Naive thymus-derived CD8-positive, alpha-beta T cell (primary cell): Measurements from ENCODE around the gene ATOH1. TPM values are rescaled to one million over a fixed set of nuclear protein-coding genes. Genes with fewer than 3 reads are reported as not detected.
A peak's percentile ranks its signal among the peaks of the same experiment; 100 is the strongest.

Experiments used
- ATAC-seq, 2 donors: fragments of 150-1000 bp; cut with Tn5 transposase in 1 of 2; sonication (Bioruptor Pico), chemical (Tn5 transposase) in 1 of 2; 1 replicate in 1 of 2; 2 replicates in 1 of 2; pipeline ENCODE4 v1.10.0; 2021; ENCODE audit warnings: mild to moderate bottlenecking in 2 of 2, moderate library complexity in 2 of 2
- POLR2A ChIA-PET: fragments of 350-600 bp; sonication (Branson Sonifier 250); formaldehyde crosslinking; loops from one replicate; lab custom pipeline; 2021; ENCODE audit warnings: antibody characterized with exemption; lab: Charles Lee
- DNase-seq, 10 donors: peaks; one replicate each; pipeline versions ENCODE4 v3.0.0 to v3.0.0-alpha.2; 2020 to 2022
- H3K27ac Mint-ChIP-seq, 10 donors: one replicate each; pipeline ENCODE4 v1.8.0; 2020 to 2022; ENCODE audit warnings: mild to moderate bottlenecking in 10 of 10, mixed read lengths in 10 of 10, moderate library complexity in 4 of 10, inconsistent platforms in 1 of 10
- H3K27me3 Mint-ChIP-seq, 5 donors: one replicate each; pipeline ENCODE4 v1.8.0; 2021 to 2022; ENCODE audit warnings: mixed read lengths in 5 of 5
- H3K36me3 Mint-ChIP-seq, 3 donors: one replicate each; pipeline ENCODE4 v1.8.0; 2020 to 2022; ENCODE audit warnings: mixed read lengths in 3 of 3, mild to moderate bottlenecking in 2 of 3, inconsistent platforms in 1 of 3
- H3K4me1 Mint-ChIP-seq, 4 donors: one replicate each; pipeline ENCODE4 v1.8.0; 2021 to 2022; ENCODE audit warnings: mixed read lengths in 4 of 4
- H3K4me3 Mint-ChIP-seq, 10 donors: one replicate each; pipeline ENCODE4 v1.8.0; 2020 to 2022; ENCODE audit warnings: mild to moderate bottlenecking in 10 of 10, mixed read lengths in 10 of 10, moderate library complexity in 6 of 10, inconsistent platforms in 1 of 10
- H3K9me3 Mint-ChIP-seq, 9 donors: one replicate each; pipeline ENCODE4 v1.8.0; 2020 to 2022; ENCODE audit warnings: mixed read lengths in 9 of 9, mild to moderate bottlenecking in 3 of 9, inconsistent platforms in 1 of 9, moderate library complexity in 1 of 9
- polyA plus RNA-seq, 3 donors: library from polyadenylated mRNA; unstranded; fragments of 300-500 nt; fragmentation: Illumina TruSeq; gene quantifications; one replicate each; pipeline ENCODE4 v1.2.3, GENCODE V29; 2021
- total RNA-seq, 8 experiments: library from RNA in 2 of 8; stranded (reverse) in 2 of 8; gene quantifications; one replicate each; pipeline ENCODE4 v1.2.3 and lab custom pipeline; 2021 to 2026

The ATOH1 gene
- total and polyA plus RNA-seq, 5 experiments from 2014 or later, result not detected

DNA sequence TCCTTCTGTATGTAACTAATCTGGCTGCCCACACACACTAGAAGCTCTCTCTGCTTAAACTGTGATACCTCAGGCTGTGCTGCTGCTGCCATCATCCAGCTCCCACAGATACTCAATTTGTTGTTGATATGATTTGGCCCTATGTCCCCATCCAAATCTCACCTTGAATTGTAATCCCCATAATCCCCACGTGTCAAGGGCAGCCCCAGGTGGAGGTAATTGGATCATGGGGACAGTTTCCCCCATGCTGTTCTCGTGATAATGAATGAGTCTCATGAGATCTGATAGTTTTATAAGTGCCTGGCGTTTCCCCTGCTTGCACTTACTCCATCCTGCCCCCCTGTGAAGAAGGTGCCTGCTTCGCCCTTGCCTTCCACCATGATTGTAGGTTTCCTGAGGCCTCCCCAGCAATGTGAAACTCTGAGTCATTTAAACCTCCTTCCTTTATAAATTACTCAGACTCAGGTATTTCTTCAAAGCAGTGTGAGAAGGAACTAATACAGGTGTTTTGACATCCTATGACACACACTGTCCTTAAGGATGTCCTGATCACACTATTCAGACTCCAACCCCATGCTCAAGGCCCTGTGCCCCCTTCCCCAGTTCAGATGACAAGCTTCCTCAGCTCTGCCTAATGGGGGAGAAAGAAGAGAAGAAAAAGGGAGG, 2.9 kb upstream of the ATOH1 start:
- no peak overlapping the region for H3K27ac Mint-ChIP-seq
- peaks cover 0 to 15% (median 0%) of the 10 kb centered on the region in 9 donors for H3K9me3 Mint-ChIP-seq
- POLR2A ChIA-PET, result no interaction called here
- H3K4me1 Mint-ChIP-seq, result peaks cover 9 to 24% (median 15%) of the 10 kb centered on the region in 4 donors
- no peak for ATAC-seq
- H3K36me3 Mint-ChIP-seq, result peaks cover 0 to 5% (median 0%) of the 10 kb centered on the region in 3 donors
- H3K27me3 Mint-ChIP-seq, result peaks cover 27 to 57% (median 41%) of the 10 kb centered on the region in 5 donors
- no peak for DNase-seq
- H3K4me3 Mint-ChIP-seq, result no peak overlapping the region

DNA sequence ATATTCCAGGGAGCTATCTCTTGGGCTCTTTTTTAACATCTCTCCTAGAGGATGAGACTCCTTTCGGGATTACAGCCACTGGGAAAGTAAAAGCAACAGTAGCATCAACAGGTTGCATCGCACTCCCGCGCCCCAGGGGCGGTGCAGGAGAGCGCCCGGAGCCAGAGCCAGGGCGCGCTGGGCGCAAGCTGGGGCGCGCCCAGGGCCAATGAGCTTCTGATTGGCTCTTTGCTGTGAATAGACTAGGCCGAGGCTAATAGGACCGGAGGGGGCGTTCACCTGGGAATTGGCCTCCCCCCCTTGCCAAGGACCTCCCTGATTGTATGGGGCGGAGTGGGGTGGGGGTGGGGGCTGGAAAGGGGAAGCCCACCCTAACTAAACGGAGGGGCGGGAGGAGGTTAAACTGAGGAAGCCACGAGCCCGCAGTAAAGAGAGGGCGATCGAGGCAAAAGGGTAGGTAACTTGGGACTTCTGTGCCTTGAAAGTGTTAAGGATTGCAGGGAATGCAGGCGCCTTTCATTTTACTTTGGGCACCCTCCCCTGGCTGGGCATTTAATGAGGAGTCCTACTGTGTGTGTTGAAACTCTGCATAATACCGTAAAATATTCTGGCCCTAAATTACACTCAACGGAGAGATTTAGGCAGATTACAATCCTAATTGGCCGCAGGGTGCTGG, 1.1 kb upstream of the ATOH1 start:
- DNase-seq, result no peak
- POLR2A ChIA-PET, result no interaction called here
- peaks cover 39 to 71% (median 56%) of the 10 kb centered on the region in 5 donors for H3K27me3 Mint-ChIP-seq
- H3K36me3 Mint-ChIP-seq, result peaks cover 0 to 9% (median 0%) of the 10 kb centered on the region in 3 donors
- H3K27ac Mint-ChIP-seq, result no peak overlapping the region
- peaks cover 0 to 15% (median 0%) of the 10 kb centered on the region in 9 donors for H3K9me3 Mint-ChIP-seq
- H3K4me3 Mint-ChIP-seq, result peak overlapping the region in 5 of 10 donors; percentile 39 to 71 (median 50)
- no peak for ATAC-seq
- H3K4me1 Mint-ChIP-seq, result peaks cover 9 to 24% (median 15%) of the 10 kb centered on the region in 4 donors

DNA sequence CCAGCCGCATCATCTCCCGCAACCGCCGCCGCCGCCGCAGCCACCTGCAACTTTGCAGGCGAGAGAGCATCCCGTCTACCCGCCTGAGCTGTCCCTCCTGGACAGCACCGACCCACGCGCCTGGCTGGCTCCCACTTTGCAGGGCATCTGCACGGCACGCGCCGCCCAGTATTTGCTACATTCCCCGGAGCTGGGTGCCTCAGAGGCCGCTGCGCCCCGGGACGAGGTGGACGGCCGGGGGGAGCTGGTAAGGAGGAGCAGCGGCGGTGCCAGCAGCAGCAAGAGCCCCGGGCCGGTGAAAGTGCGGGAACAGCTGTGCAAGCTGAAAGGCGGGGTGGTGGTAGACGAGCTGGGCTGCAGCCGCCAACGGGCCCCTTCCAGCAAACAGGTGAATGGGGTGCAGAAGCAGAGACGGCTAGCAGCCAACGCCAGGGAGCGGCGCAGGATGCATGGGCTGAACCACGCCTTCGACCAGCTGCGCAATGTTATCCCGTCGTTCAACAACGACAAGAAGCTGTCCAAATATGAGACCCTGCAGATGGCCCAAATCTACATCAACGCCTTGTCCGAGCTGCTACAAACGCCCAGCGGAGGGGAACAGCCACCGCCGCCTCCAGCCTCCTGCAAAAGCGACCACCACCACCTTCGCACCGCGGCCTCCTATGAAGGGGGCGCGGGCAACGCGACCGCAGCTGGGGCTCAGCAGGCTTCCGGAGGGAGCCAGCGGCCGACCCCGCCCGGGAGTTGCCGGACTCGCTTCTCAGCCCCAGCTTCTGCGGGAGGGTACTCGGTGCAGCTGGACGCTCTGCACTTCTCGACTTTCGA, 654 bp downstream of the ATOH1 start:
- Mint-ChIP-seq H3K27ac (peak overlapping the region in 1 of 10 donors; percentile 29), H3K9me3 (peaks cover 0 to 17% (median 0%) of the 10 kb centered on the region in 9 donors), H3K4me3 (peak overlapping the region in 7 of 10 donors; percentile 41 to 71 (median 50)), H3K4me1 (peaks cover 10 to 26% (median 15%) of the 10 kb centered on the region in 4 donors), H3K36me3 (peaks cover 0 to 13% (median 0%) of the 10 kb centered on the region in 3 donors), H3K27me3 (peaks cover 48 to 88% (median 74%) of the 10 kb centered on the region in 5 donors)
- POLR2A ChIA-PET, result no interaction called here
- ATAC-seq (no peak), DNase-seq (no peak)

DNA sequence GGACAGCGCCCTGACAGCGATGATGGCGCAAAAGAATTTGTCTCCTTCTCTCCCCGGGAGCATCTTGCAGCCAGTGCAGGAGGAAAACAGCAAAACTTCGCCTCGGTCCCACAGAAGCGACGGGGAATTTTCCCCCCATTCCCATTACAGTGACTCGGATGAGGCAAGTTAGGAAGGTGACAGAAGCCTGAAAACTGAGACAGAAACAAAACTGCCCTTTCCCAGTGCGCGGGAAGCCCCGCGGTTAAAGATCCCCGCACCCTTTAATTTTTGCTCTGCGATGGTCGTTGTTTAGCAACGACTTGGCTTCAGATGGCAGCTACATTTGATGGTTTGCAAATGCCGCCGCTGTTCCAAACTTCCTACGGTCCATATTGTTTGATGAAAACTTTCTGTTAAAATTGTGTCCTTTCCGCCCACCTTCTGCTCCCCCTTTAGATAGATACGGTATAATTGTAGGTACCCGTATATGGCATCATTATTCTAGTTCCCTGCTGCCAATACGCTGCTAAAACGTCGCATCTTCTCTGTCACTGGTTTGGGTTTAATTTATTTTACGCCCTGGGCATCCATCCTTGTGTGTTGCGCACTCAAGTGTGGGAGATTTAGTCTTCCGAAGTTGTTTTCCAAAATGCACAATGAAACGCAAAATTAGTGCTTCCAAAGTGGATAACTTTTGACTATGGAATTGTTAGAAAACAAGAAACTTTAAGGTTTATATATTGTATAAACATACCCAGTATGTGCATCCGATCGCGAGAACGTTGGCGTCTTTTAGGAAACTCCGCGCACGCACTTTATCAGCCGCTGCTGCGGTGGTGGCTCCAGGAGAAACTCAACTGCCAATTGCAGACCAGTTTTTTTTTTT, 1.5 kb downstream of the ATOH1 start:
- ATAC-seq, result no peak
- H3K4me1 Mint-ChIP-seq, result peaks cover 11 to 29% (median 15%) of the 10 kb centered on the region in 4 donors
- H3K27me3 Mint-ChIP-seq, result peaks cover 49 to 92% (median 70%) of the 10 kb centered on the region in 5 donors
- POLR2A ChIA-PET, result no interaction called here
- H3K36me3 Mint-ChIP-seq, result peaks cover 0 to 14% (median 0%) of the 10 kb centered on the region in 3 donors
- no peak for DNase-seq
- peak overlapping the region in 1 of 10 donors; percentile 41 for H3K27ac Mint-ChIP-seq
- peaks cover 0 to 18% (median 0%) of the 10 kb centered on the region in 9 donors for H3K9me3 Mint-ChIP-seq
- peak overlapping the region in 5 of 10 donors; percentile 15 to 71 (median 36) for H3K4me3 Mint-ChIP-seq

DNA sequence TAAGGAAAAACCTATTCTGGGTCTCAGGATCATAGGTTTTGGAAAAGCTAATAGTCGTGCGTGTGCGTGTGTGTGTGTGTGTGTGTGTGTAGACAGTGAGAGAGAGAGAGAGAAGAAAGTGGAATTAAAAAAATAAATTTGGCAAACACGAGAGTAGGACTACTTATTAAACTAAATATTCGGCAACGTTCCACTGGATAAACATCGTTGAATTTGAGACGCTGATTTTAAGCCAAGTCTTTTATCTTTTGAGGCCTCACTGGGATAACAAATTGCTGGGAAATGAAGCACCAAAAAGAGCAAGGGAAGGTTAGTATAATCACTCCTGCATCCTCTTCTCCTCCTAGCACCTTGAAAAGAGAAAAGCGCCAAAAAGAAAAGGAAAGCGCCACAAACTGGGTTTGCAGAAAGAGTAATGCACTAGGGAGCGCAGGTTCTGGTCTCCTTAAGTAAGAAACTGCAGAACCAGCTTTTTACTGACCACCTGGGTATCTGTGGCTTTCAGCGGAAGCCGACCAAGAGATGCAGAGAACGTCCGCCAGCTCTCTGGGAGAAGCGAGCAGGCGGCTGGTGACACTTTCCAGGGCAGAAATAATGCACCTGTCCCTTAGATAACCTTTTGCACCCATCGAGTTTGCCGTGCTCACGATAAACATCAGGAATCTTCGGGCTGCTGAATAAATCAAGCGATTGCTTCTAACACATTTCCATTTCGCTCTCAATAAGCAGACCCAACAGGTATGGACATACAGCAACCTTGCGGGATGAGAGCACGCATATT, 3.4 kb downstream of the ATOH1 start:
- H3K9me3 Mint-ChIP-seq, result peaks cover 0 to 8% (median 3%) of the 10 kb centered on the region in 9 donors
- DNase-seq (no peak), ATAC-seq (no peak)
- H3K27me3 Mint-ChIP-seq, result peaks cover 47 to 92% (median 68%) of the 10 kb centered on the region in 5 donors
- H3K36me3 Mint-ChIP-seq, result peaks cover 0 to 14% (median 0%) of the 10 kb centered on the region in 3 donors
- H3K27ac Mint-ChIP-seq, result no peak overlapping the region
- no peak overlapping the region for H3K4me3 Mint-ChIP-seq
- POLR2A ChIA-PET, result no interaction called here
- H3K4me1 Mint-ChIP-seq, result peaks cover 11 to 29% (median 15%) of the 10 kb centered on the region in 4 donors

DNA sequence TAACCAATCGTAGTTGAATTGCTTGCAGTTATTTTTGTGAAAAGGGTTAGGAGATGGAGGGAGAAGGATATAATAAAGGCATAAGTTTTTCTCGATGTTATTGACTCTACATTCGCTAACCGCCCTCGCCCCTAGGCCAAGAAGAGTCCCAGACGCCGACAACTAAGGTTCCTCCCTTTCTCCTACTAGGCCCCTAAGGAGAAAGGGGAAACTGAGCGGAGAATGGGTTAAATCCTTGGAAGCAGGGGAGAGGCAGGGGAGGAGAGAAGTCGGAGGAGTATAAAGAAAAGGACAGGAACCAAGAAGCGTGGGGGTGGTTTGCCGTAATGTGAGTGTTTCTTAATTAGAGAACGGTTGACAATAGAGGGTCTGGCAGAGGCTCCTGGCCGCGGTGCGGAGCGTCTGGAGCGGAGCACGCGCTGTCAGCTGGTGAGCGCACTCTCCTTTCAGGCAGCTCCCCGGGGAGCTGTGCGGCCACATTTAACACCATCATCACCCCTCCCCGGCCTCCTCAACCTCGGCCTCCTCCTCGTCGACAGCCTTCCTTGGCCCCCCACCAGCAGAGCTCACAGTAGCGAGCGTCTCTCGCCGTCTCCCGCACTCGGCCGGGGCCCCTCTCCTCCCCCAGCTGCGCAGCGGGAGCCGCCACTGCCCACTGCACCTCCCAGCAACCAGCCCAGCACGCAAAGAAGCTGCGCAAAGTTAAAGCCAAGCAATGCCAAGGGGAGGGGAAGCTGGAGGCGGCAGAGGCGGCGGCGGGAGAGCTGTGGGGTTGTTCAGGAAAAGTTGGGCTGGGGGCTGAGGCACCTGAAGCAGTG, 5.9 kb downstream of the ATOH1 start:
- H3K27ac Mint-ChIP-seq, result no peak overlapping the region
- peaks cover 0 to 9% (median 0%) of the 10 kb centered on the region in 3 donors for H3K36me3 Mint-ChIP-seq
- POLR2A ChIA-PET, result no interaction called here
- H3K4me3 Mint-ChIP-seq, result peak overlapping the region in 1 of 10 donors; percentile 13
- ATAC-seq, result no peak
- peaks cover 0 to 9% (median 3%) of the 10 kb centered on the region in 9 donors for H3K9me3 Mint-ChIP-seq
- H3K27me3 Mint-ChIP-seq, result peaks cover 44 to 70% (median 58%) of the 10 kb centered on the region in 5 donors
- no peak for DNase-seq
- peaks cover 5 to 13% (median 7%) of the 10 kb centered on the region in 4 donors for H3K4me1 Mint-ChIP-seq

DNA sequence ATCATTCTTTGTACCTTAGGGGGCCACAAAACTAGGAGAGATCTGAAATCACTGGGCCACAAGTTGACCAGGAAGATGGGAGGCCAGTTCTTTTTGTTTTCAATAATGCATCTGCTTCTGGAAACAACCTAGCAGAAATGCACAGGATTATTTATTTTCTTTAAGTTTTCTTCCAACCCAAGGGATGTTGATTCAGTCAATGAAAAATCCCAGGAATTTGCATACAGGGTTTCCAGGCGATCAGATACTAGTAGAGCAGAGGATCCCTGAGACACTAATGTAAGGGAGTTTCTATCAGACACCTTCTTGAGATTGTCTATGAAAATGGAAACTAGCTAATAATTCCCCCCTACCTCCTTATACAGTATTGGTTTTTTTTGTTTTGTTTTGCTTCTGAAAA, 7.4 kb downstream of the ATOH1 start:
- Mint-ChIP-seq H3K27me3 (peaks cover 36 to 68% (median 49%) of the 10 kb centered on the region in 5 donors), H3K36me3 (peaks cover 0 to 7% (median 0%) of the 10 kb centered on the region in 3 donors), H3K4me1 (peaks cover 0 to 5% (median 2%) of the 10 kb centered on the region in 4 donors), H3K9me3 (peaks cover 0 to 12% (median 4%) of the 10 kb centered on the region in 9 donors), H3K4me3 (no peak overlapping the region), H3K27ac (no peak overlapping the region)
- DNase-seq, result no peak
- POLR2A ChIA-PET, result no interaction called here
- no peak for ATAC-seq

DNA sequence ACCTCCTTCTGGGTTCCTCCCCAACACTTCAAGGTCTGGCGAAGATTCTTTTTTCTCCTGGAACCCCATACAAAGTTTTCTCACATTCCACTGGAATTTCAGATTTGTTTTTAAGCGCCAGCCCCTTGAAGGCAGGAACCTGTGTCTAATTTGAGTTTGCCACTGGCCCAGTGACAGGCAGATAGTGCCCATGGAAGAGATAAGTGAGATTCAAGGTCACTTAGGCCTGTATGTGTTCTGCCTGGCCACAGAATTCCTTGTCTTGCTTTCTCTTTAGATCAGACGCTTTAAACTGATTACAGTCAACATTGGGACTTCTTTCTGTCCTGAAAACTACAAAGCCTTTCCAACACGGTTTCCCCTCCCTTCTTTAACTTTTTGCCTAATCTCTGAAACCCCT, 11.2 kb downstream of the ATOH1 start:
- POLR2A ChIA-PET, result no interaction called here
- Mint-ChIP-seq H3K27me3 (peaks cover 12 to 41% (median 20%) of the 10 kb centered on the region in 5 donors), H3K4me1 (no peaks in the 10 kb centered on the region), H3K27ac (no peak overlapping the region), H3K36me3 (no peaks in the 10 kb centered on the region), H3K4me3 (no peak overlapping the region), H3K9me3 (peaks cover 0 to 18% (median 4%) of the 10 kb centered on the region in 9 donors)
- ATAC-seq, result no peak
- DNase-seq, result no peak

DNA sequence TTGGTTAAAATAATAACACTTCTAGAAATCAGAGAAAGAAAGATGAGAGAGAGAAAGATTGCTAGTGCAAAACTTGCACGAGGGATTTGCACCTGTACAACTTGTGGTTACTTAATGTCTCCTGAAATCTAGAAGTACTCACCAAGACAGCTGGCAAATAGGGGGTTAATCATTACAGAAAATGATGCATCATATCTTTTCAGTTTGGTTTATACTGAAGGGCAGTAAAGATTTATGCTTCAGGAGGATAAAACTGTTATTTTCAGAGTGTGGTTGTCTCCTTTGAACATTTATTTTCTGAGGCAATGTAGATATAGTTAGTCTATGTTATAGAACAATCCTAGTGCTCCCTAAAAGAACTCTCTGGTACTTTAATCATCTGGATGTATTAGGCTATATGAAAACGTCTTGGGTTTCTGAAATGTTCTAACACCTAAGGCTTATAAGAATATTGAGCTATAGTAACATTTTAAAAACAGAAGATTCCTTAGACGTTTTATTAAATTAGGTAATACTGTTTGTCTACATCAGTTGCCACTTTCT, 13.3 kb downstream of the ATOH1 start:
- DNase-seq (no peak), ATAC-seq (no peak)
- POLR2A ChIA-PET, result no interaction called here
- no peaks in the 10 kb centered on the region for H3K36me3 Mint-ChIP-seq
- H3K27ac Mint-ChIP-seq, result no peak overlapping the region
- peaks cover 0 to 21% (median 9%) of the 10 kb centered on the region in 5 donors for H3K27me3 Mint-ChIP-seq
- H3K4me3 Mint-ChIP-seq, result no peak overlapping the region
- peaks cover 0 to 18% (median 4%) of the 10 kb centered on the region in 9 donors for H3K9me3 Mint-ChIP-seq
- H3K4me1 Mint-ChIP-seq, result no peaks in the 10 kb centered on the region

DNA sequence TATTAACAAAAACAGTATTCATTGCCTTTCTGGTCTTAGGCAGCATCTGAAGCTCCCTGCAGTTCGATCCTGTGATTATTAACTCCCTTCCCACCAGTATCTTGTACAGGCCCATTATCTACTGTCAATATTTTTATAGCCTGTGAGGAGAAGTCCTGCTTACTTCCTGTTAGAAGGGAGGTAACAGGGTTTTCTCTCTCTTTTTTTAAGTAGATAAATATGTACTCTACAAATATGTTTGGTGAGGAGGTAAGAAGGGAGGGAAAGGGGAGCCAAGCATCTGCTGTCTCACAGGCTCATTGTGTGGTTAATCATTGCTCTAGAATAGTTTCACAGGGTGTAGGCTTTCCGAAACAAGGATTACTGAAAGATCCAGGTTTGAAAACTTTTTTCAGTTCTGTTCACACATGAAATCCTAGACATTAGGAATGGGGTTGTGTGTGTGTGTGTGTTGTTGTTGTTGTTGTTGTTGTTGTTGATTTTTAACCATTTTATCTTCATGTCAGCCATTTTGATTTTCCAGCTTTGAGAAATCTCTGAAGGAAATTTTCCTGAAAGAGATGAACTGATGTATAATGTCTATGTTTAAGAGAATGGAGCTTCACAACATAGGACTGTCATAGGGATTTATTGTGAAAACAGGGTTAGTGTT, 14.2 kb downstream of the ATOH1 start:
- DNase-seq (no peak), ATAC-seq (no peak)
- H3K4me3 Mint-ChIP-seq, result no peak overlapping the region
- peaks cover 0 to 4% (median 0%) of the 10 kb centered on the region in 3 donors for H3K36me3 Mint-ChIP-seq
- H3K27me3 Mint-ChIP-seq, result peaks cover 0 to 28% (median 9%) of the 10 kb centered on the region in 5 donors
- peaks cover 0 to 18% (median 4%) of the 10 kb centered on the region in 9 donors for H3K9me3 Mint-ChIP-seq
- H3K4me1 Mint-ChIP-seq, result no peaks in the 10 kb centered on the region
- POLR2A ChIA-PET, result no interaction called here
- no peak overlapping the region for H3K27ac Mint-ChIP-seq
